H1 (cell line): ENCODE data around the gene PDE4D. TPM values are rescaled to one million over a fixed set of nuclear protein-coding genes. Genes with fewer than 3 reads are reported as not detected.

Experiments used
- CREB1 ChIP-seq: IDR thresholded peaks from 2 replicates; pipeline ENCODE4 v1.6.1; 2012; ENCODE audit warnings: inconsistent platforms
- EP300 ChIP-seq, 2 experiments: IDR thresholded peaks; 1 replicate in 1 of 2; 2 replicates in 1 of 2; pipeline ENCODE4 v1.6.1; 2011 to 2012; ENCODE audit warnings: low read depth in 2 of 2, low read length in 2 of 2, mild to moderate bottlenecking in 2 of 2, borderline replicate concordance in 1 of 2, inconsistent platforms in 1 of 2, moderate library complexity in 1 of 2
- PHF8 ChIP-seq: fragments of 200-600 bp; sonication (generic); conservative IDR thresholded peaks from 2 replicates; pipeline ENCODE4 v1.7.1; 2012; ENCODE audit warnings: low read depth, mild to moderate bottlenecking, inconsistent platforms, low read length, moderate library complexity
- POLR2AphosphoS5 ChIP-seq: IDR thresholded peaks from 2 replicates; pipeline ENCODE4 v1.6.1; 2011; ENCODE audit warnings: low read depth, low read length
- RBBP5 ChIP-seq: IDR thresholded peaks from 2 replicates; pipeline ENCODE4 v1.7.1; 2012; ENCODE audit warnings: low read depth, mild to moderate bottlenecking, inconsistent platforms, low read length, moderate library complexity, borderline replicate concordance
- RXRA ChIP-seq: IDR thresholded peaks from 2 replicates; pipeline ENCODE4 v1.6.1; 2011; ENCODE audit warnings: low read depth, mild to moderate bottlenecking, low read length, moderate library complexity; ENCODE audit not compliant: insufficient read depth
- SIRT6 ChIP-seq: IDR thresholded peaks from one replicate; pipeline ENCODE4 v1.7.1; 2012; ENCODE audit warnings: low read length, inconsistent platforms
- SRF ChIP-seq: IDR thresholded peaks from 2 replicates; pipeline ENCODE4 v1.6.1; 2011; ENCODE audit warnings: mild to moderate bottlenecking, low read depth, low read length, moderate library complexity
- polyA plus RNA-seq, 7 experiments: library from polyadenylated mRNA; depleted of rRNA in 3 of 7; stranded (reverse) in 5 of 7; unstranded in 2 of 7; fragments of >200 nt in 5 of 7; fragments of 200-250 nt in 2 of 7; gene quantifications; 1 replicate in 5 of 7; 2 replicates in 1 of 7; 4 replicates in 1 of 7; pipeline versions ENCODE4 v1.2.1 to v1.2.3, GENCODE V29; 2011 to 2013; ENCODE audit warnings: missing spikeins in 2 of 7, mixed read lengths in 2 of 7
- total RNA-seq: library from RNA; stranded (reverse); fragmentation: NEBNext Ultra II Directional; extraction: Animal tissue kit (Norgen Biotek cat#: 25700); gene quantifications from 2 replicates; pipeline ENCODE4 v1.2.1, GENCODE V29; 2021
- TF ChIP-seq, protein P1 (sequence below): fragments of 300-600 bp; sonication (generic); IDR thresholded peaks from 2 replicates; pipeline ENCODE4 v1.7.1; 2012; ENCODE audit warnings: low read length, moderate library complexity, mild to moderate bottlenecking, inconsistent platforms; ENCODE audit not compliant: insufficient replicate concordance
- TF ChIP-seq, protein P2 (sequence below): IDR thresholded peaks from 2 replicates; pipeline ENCODE4 v1.6.1; 2011; ENCODE audit warnings: low read length, improper control_type of control experiment
- TF ChIP-seq, protein P3 (sequence below): IDR thresholded peaks from 2 replicates; pipeline ENCODE4 v1.6.1; 2011; ENCODE audit warnings: low read depth, mild to moderate bottlenecking, low read length; ENCODE audit not compliant: insufficient read depth

PDE4D gene
- total and polyA plus RNA-seq, 2 of the 8 experiments (the other 6 are each of a cell fraction or from before 2014, with no cell fraction given) = 2.3 to 3.7 TPM

DNA sequence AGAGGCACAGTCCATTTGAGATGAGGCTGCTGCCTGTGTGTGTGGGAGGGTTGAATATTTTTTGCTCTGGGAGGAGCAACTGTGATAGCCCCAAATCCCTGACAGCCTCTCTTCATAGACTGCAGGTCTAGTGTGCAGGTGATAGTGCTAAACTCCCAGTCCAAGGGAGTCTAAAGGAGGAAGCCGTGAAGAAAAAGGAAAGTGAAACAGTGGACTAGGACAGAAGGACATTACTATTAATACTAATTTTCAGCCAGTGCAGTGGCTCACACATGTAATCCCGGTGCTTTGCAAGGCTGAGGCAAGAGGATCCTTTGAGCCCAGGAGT is 295.0 kb downstream of the PDE4D start (continued):
- TF ChIP-seq, protein P1, sequence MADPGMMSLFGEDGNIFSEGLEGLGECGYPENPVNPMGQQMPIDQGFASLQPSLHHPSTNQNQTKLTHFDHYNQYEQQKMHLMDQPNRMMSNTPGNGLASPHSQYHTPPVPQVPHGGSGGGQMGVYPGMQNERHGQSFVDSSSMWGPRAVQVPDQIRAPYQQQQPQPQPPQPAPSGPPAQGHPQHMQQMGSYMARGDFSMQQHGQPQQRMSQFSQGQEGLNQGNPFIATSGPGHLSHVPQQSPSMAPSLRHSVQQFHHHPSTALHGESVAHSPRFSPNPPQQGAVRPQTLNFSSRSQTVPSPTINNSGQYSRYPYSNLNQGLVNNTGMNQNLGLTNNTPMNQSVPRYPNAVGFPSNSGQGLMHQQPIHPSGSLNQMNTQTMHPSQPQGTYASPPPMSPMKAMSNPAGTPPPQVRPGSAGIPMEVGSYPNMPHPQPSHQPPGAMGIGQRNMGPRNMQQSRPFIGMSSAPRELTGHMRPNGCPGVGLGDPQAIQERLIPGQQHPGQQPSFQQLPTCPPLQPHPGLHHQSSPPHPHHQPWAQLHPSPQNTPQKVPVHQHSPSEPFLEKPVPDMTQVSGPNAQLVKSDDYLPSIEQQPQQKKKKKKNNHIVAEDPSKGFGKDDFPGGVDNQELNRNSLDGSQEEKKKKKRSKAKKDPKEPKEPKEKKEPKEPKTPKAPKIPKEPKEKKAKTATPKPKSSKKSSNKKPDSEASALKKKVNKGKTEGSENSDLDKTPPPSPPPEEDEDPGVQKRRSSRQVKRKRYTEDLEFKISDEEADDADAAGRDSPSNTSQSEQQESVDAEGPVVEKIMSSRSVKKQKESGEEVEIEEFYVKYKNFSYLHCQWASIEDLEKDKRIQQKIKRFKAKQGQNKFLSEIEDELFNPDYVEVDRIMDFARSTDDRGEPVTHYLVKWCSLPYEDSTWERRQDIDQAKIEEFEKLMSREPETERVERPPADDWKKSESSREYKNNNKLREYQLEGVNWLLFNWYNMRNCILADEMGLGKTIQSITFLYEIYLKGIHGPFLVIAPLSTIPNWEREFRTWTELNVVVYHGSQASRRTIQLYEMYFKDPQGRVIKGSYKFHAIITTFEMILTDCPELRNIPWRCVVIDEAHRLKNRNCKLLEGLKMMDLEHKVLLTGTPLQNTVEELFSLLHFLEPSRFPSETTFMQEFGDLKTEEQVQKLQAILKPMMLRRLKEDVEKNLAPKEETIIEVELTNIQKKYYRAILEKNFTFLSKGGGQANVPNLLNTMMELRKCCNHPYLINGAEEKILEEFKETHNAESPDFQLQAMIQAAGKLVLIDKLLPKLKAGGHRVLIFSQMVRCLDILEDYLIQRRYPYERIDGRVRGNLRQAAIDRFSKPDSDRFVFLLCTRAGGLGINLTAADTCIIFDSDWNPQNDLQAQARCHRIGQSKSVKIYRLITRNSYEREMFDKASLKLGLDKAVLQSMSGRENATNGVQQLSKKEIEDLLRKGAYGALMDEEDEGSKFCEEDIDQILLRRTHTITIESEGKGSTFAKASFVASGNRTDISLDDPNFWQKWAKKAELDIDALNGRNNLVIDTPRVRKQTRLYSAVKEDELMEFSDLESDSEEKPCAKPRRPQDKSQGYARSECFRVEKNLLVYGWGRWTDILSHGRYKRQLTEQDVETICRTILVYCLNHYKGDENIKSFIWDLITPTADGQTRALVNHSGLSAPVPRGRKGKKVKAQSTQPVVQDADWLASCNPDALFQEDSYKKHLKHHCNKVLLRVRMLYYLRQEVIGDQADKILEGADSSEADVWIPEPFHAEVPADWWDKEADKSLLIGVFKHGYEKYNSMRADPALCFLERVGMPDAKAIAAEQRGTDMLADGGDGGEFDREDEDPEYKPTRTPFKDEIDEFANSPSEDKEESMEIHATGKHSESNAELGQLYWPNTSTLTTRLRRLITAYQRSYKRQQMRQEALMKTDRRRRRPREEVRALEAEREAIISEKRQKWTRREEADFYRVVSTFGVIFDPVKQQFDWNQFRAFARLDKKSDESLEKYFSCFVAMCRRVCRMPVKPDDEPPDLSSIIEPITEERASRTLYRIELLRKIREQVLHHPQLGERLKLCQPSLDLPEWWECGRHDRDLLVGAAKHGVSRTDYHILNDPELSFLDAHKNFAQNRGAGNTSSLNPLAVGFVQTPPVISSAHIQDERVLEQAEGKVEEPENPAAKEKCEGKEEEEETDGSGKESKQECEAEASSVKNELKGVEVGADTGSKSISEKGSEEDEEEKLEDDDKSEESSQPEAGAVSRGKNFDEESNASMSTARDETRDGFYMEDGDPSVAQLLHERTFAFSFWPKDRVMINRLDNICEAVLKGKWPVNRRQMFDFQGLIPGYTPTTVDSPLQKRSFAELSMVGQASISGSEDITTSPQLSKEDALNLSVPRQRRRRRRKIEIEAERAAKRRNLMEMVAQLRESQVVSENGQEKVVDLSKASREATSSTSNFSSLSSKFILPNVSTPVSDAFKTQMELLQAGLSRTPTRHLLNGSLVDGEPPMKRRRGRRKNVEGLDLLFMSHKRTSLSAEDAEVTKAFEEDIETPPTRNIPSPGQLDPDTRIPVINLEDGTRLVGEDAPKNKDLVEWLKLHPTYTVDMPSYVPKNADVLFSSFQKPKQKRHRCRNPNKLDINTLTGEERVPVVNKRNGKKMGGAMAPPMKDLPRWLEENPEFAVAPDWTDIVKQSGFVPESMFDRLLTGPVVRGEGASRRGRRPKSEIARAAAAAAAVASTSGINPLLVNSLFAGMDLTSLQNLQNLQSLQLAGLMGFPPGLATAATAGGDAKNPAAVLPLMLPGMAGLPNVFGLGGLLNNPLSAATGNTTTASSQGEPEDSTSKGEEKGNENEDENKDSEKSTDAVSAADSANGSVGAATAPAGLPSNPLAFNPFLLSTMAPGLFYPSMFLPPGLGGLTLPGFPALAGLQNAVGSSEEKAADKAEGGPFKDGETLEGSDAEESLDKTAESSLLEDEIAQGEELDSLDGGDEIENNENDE = no peak
- TF ChIP-seq SIRT6 (no peak), RXRA (no peak), RBBP5 (no peak), EP300 (IDR thresholded peaks at IDR 0.05; ENCODE audit: borderline replicate concordance in 1 of 2, low read depth in 2 of 2, low read length in 2 of 2) (no peak), PHF8 (no peak), POLR2AphosphoS5 (no peak), SRF (no peak), CREB1 (no peak)
- TF ChIP-seq, protein P2, sequence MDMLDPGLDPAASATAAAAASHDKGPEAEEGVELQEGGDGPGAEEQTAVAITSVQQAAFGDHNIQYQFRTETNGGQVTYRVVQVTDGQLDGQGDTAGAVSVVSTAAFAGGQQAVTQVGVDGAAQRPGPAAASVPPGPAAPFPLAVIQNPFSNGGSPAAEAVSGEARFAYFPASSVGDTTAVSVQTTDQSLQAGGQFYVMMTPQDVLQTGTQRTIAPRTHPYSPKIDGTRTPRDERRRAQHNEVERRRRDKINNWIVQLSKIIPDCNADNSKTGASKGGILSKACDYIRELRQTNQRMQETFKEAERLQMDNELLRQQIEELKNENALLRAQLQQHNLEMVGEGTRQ = no peak
- TF ChIP-seq, protein P3, sequence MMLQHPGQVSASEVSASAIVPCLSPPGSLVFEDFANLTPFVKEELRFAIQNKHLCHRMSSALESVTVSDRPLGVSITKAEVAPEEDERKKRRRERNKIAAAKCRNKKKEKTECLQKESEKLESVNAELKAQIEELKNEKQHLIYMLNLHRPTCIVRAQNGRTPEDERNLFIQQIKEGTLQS = no peak
